Karpas-422 (cell line): Measurements from ENCODE around the gene COL25A1. TPM values are rescaled to one million over a fixed set of nuclear protein-coding genes. Genes with fewer than 3 reads are reported as not detected.

Experiments used
- DNase-seq: peaks from one replicate; pipeline ENCODE4 v3.0.0-alpha.2; 2015
- H2AFZ ChIP-seq: fragments of 200-600 bp; sonication (generic); 2 replicates; pipeline ENCODE4 v1.6.1; 2014; ENCODE audit warnings: antibody characterized with exemption, low read length, mixed read lengths
- H3K27ac ChIP-seq: fragments of 200-600 bp; sonication (generic); 2 replicates; pipeline ENCODE4 v1.5.1; 2014; ENCODE audit warnings: mild to moderate bottlenecking, low read length, moderate library complexity
- H3K27me3 ChIP-seq: fragments of 200-600 bp; sonication (generic); 2 replicates; pipeline ENCODE4 v1.6.1; 2014; ENCODE audit warnings: low read length, mixed read lengths
- H3K36me3 ChIP-seq: fragments of 200-600 bp; sonication (generic); 2 replicates; pipeline ENCODE4 v1.6.1; 2014; ENCODE audit warnings: low read length, mixed read lengths; ENCODE audit not compliant: insufficient read depth
- H3K4me1 ChIP-seq: fragments of 200-600 bp; sonication (generic); 2 replicates; pipeline ENCODE4 v1.6.1; 2014; ENCODE audit warnings: mild to moderate bottlenecking, low read length, mixed read lengths
- H3K4me2 ChIP-seq: fragments of 200-600 bp; sonication (generic); 2 replicates; pipeline ENCODE4 v1.6.1; 2014; ENCODE audit warnings: low read length, low read depth, mild to moderate bottlenecking; ENCODE audit not compliant: poor library complexity, severe bottlenecking
- H3K4me3 ChIP-seq: fragments of 200-600 bp; sonication (generic); 2 replicates; pipeline ENCODE4 v1.5.1; 2014; ENCODE audit warnings: mild to moderate bottlenecking, antibody characterized with exemption, low read length, mixed read lengths
- H3K79me2 ChIP-seq: fragments of 200-600 bp; sonication (generic); 2 replicates; pipeline ENCODE4 v1.6.1; 2014; ENCODE audit warnings: mild to moderate bottlenecking, low read length, mixed read lengths
- H3K9ac ChIP-seq: fragments of 200-600 bp; sonication (generic); 2 replicates; pipeline ENCODE4 v1.6.0; 2014; ENCODE audit warnings: low read length
- H3K9me2 ChIP-seq: fragments of 200-600 bp; sonication (generic), shearing (Covaris generic); replicated peaks from 2 replicates; pipeline ENCODE4 v1.6.0; 2014; ENCODE audit warnings: mild to moderate bottlenecking, low read length, moderate library complexity; ENCODE audit not compliant: insufficient read depth
- H3K9me3 ChIP-seq: fragments of 300-700, 200-600 bp; sonication (generic); 2 replicates; pipeline ENCODE4 v1.6.1; 2014; ENCODE audit warnings: low read length, mixed read lengths
- H4K20me1 ChIP-seq: fragments of 200-600 bp; sonication (generic); 2 replicates; pipeline ENCODE4 v1.6.1; 2014; ENCODE audit warnings: mild to moderate bottlenecking, antibody characterized with exemption, low read length, low read depth; ENCODE audit not compliant: insufficient read depth
- total RNA-seq: library from RNA; depleted of rRNA; stranded (reverse); fragments of >200 nt; shearing (Covaris generic); gene quantifications from 2 replicates; pipeline ENCODE4 v1.2.3, GENCODE V29; 2014; ENCODE audit warnings: low replicate concordance

Gene COL25A1
- total RNA-seq, 1 experiment from 2014 or later = not detected

GRCh38 chr4:109207061-109207460 is 95.4 kb downstream of the COL25A1 start:
- Histone ChIP-seq H3K9ac (no peak overlapping the region), H3K79me2 (no peaks in the 10 kb centered on the region), H3K27ac (no peak overlapping the region), H2AFZ (no peak overlapping the region), H3K36me3 (no peaks in the 10 kb centered on the region), H4K20me1 (no peaks in the 10 kb centered on the region), H3K4me3 (no peak overlapping the region), H3K9me2 (no peaks in the 10 kb centered on the region), H3K4me2 (no peak overlapping the region), H3K4me1 (no peaks in the 10 kb centered on the region), H3K9me3 (no peaks in the 10 kb centered on the region), H3K27me3 (no peaks in the 10 kb centered on the region)
- DNase-seq = no peak

- Histone ChIP-seq H3K27me3 (no peaks in the 10 kb centered on the region), H3K36me3 (no peaks in the 10 kb centered on the region), H2AFZ (no peak overlapping the region), H3K4me2 (no peak overlapping the region), H3K27ac (no peak overlapping the region), H3K4me1 (no peaks in the 10 kb centered on the region), H3K79me2 (no peaks in the 10 kb centered on the region), H4K20me1 (no peaks in the 10 kb centered on the region), H3K9me3 (no peaks in the 10 kb centered on the region), H3K9me2 (no peaks in the 10 kb centered on the region), H3K9ac (no peak overlapping the region), H3K4me3 (no peak overlapping the region)
- no peak for DNase-seq
Observed at GRCh38 chr4:109206620-109207019, 95.8 kb downstream of the COL25A1 start.

GRCh38 chr4:109205186-109205585 is 97.3 kb downstream of the COL25A1 start:
- H3K4me1 ChIP-seq = no peaks in the 10 kb centered on the region
- H3K9me3 ChIP-seq = no peaks in the 10 kb centered on the region
- H3K36me3 ChIP-seq = no peaks in the 10 kb centered on the region

GRCh38 chr4:109199585-109199984 is 102.9 kb downstream of the COL25A1 start:
- no peak overlapping the region for H2AFZ ChIP-seq
- H3K27ac ChIP-seq = no peak overlapping the region
- no peaks in the 10 kb centered on the region for H3K79me2 ChIP-seq
- no peak overlapping the region for H3K4me2 ChIP-seq
- H3K27me3 ChIP-seq = no peaks in the 10 kb centered on the region
- H3K4me1 ChIP-seq = no peaks in the 10 kb centered on the region
- no peak overlapping the region for H3K9ac ChIP-seq
- no peak overlapping the region for H3K4me3 ChIP-seq
- H3K9me3 ChIP-seq = no peaks in the 10 kb centered on the region
- no peak for DNase-seq
- H4K20me1 ChIP-seq = no peaks in the 10 kb centered on the region
- no peaks in the 10 kb centered on the region for H3K36me3 ChIP-seq
- no peaks in the 10 kb centered on the region for H3K9me2 ChIP-seq

More at GRCh38 chr4:109205186-109205585, 97.3 kb downstream of the COL25A1 start:
- Histone ChIP-seq H3K4me2 (no peak overlapping the region), H3K4me3 (no peak overlapping the region), H4K20me1 (no peaks in the 10 kb centered on the region), H2AFZ (no peak overlapping the region), H3K27me3 (no peaks in the 10 kb centered on the region), H3K27ac (no peak overlapping the region), H3K9me2 (no peaks in the 10 kb centered on the region), H3K9ac (no peak overlapping the region), H3K79me2 (no peaks in the 10 kb centered on the region)
- no peak for DNase-seq

GRCh38 chr4:109195646-109196045 is 106.8 kb downstream of the COL25A1 start:
- no peaks in the 10 kb centered on the region for H3K4me1 ChIP-seq
- H4K20me1 ChIP-seq = no peaks in the 10 kb centered on the region
- no peak overlapping the region for H2AFZ ChIP-seq
- H3K4me3 ChIP-seq = no peak overlapping the region
- no peak overlapping the region for H3K9ac ChIP-seq
- H3K4me2 ChIP-seq = no peak overlapping the region
- H3K27ac ChIP-seq = no peak overlapping the region
- H3K9me3 ChIP-seq = no peaks in the 10 kb centered on the region
- no peak for DNase-seq
- no peaks in the 10 kb centered on the region for H3K36me3 ChIP-seq
- no peaks in the 10 kb centered on the region for H3K9me2 ChIP-seq
- no peaks in the 10 kb centered on the region for H3K79me2 ChIP-seq
- no peaks in the 10 kb centered on the region for H3K27me3 ChIP-seq

GRCh38 chr4:109191216-109191615 is 111.2 kb downstream of the COL25A1 start:
- Histone ChIP-seq H3K27me3 (no peaks in the 10 kb centered on the region), H2AFZ (no peak overlapping the region), H3K4me3 (no peak overlapping the region), H3K9me2 (no peaks in the 10 kb centered on the region), H3K4me1 (no peaks in the 10 kb centered on the region), H3K36me3 (no peaks in the 10 kb centered on the region), H3K9ac (no peak overlapping the region), H3K4me2 (no peak overlapping the region), H3K79me2 (no peaks in the 10 kb centered on the region), H4K20me1 (no peaks in the 10 kb centered on the region), H3K27ac (no peak overlapping the region), H3K9me3 (no peaks in the 10 kb centered on the region)
- no peak for DNase-seq

GRCh38 chr4:109186458-109186945 is 116.0 kb downstream of the COL25A1 start:
- H3K9me3 ChIP-seq = no peaks in the 10 kb centered on the region
- H3K9ac ChIP-seq = no peak overlapping the region
- H3K4me2 ChIP-seq = no peak overlapping the region
- H3K4me1 ChIP-seq = no peaks in the 10 kb centered on the region
- H3K27ac ChIP-seq = no peak overlapping the region
- H3K4me3 ChIP-seq = no peak overlapping the region
- no peaks in the 10 kb centered on the region for H3K27me3 ChIP-seq
- no peaks in the 10 kb centered on the region for H3K36me3 ChIP-seq
- H4K20me1 ChIP-seq = no peaks in the 10 kb centered on the region
- no peaks in the 10 kb centered on the region for H3K79me2 ChIP-seq
- H2AFZ ChIP-seq = no peak overlapping the region
- H3K9me2 ChIP-seq = no peaks in the 10 kb centered on the region
- DNase-seq = no peak

GRCh38 chr4:109185951-109186350 is 116.5 kb downstream of the COL25A1 start:
- Histone ChIP-seq H2AFZ (no peak overlapping the region), H3K79me2 (no peaks in the 10 kb centered on the region), H4K20me1 (no peaks in the 10 kb centered on the region), H3K4me2 (no peak overlapping the region), H3K27ac (no peak overlapping the region), H3K36me3 (no peaks in the 10 kb centered on the region), H3K4me3 (no peak overlapping the region), H3K27me3 (no peaks in the 10 kb centered on the region), H3K4me1 (no peaks in the 10 kb centered on the region), H3K9me2 (no peaks in the 10 kb centered on the region), H3K9me3 (no peaks in the 10 kb centered on the region), H3K9ac (no peak overlapping the region)
- DNase-seq = no peak

GRCh38 chr4:109185548-109185947 is 116.9 kb downstream of the COL25A1 start:
- H3K27me3 ChIP-seq = no peaks in the 10 kb centered on the region
- H3K27ac ChIP-seq = no peak overlapping the region
- H3K9me3 ChIP-seq = no peaks in the 10 kb centered on the region
- no peaks in the 10 kb centered on the region for H3K36me3 ChIP-seq
- H3K79me2 ChIP-seq = no peaks in the 10 kb centered on the region
- no peaks in the 10 kb centered on the region for H3K9me2 ChIP-seq
- no peaks in the 10 kb centered on the region for H3K4me1 ChIP-seq
- H3K4me3 ChIP-seq = no peak overlapping the region
- H4K20me1 ChIP-seq = no peaks in the 10 kb centered on the region
- DNase-seq = no peak
- H2AFZ ChIP-seq = no peak overlapping the region
- no peak overlapping the region for H3K4me2 ChIP-seq
- no peak overlapping the region for H3K9ac ChIP-seq
